Thyroid gland (tissue), 4 donors: Measurements from ENCODE around the gene SLCO4A1. TPM values are rescaled to one million over a fixed set of nuclear protein-coding genes. Genes with fewer than 3 reads are reported as not detected.

Experiments
- DNase-seq, 2 donors: peaks; one replicate each; pipeline ENCODE4 v3.0.0-alpha.2; 2019
- H3K27ac ChIP-seq, 3 donors: fragments of 200-600 bp; sonication (generic); 1 replicate in 2 of 3; 2 replicates in 1 of 3; pipeline ENCODE4 v1.5.1; 2016 to 2019; ENCODE audit warnings: mild to moderate bottlenecking in 1 of 3, moderate library complexity in 1 of 3
- H3K27me3 ChIP-seq: fragments of 200-600 bp; sonication (generic); one replicate; pipeline ENCODE4 v1.5.1; 2019
- H3K36me3 ChIP-seq, 2 donors: fragments of 200-600 bp; sonication (generic); one replicate each; pipeline ENCODE4 v1.5.1; 2016 to 2019
- H3K4me1 ChIP-seq, 2 donors: fragments of 200-600 bp; sonication (generic); one replicate each; pipeline ENCODE4 v1.5.1; 2017 to 2019
- H3K4me3 ChIP-seq, 3 donors: fragments of 200-600 bp; sonication (generic); replicated peaks in 1 of 3; 1 replicate in 2 of 3; 2 replicates in 1 of 3; pipeline ENCODE4 v1.5.1; 2016; ENCODE audit warnings: mild to moderate bottlenecking in 1 of 3
- H3K9me3 ChIP-seq: fragments of 200-600 bp; sonication (generic); one replicate; pipeline ENCODE4 v1.5.1; 2017
- POLR2A ChIP-seq, 2 donors: fragments of 450-650 bp; IDR thresholded peaks; one replicate each; pipeline ENCODE4 v1.6.1; 2017; ENCODE audit warnings: antibody characterized with exemption in 2 of 2, mild to moderate bottlenecking in 2 of 2, moderate library complexity in 1 of 2
- WGBS, 2 donors: methylation state at CpG; one replicate each; pipeline ENCODE4 v1.1.5; 2017; 5-methylcytosine and 5-hydroxymethylcytosine counted together
- intact Hi-C: fragments of 100-400 bp; cut with DNase I; formaldehyde crosslinking; loops from one replicate; pipeline ENCODE4 v1.15.1; 2023
- total RNA-seq, 4 donors: library from RNA; depleted of rRNA; stranded (reverse); fragments of >200 nt; gene quantifications; one replicate each; pipeline ENCODE4 v1.2.3, GENCODE V29; 2016
- TF ChIP-seq, protein P1 (sequence below), 6 experiments: fragments of 200-600 bp in 3 of 6; fragments of 450-650 bp in 3 of 6; sonication (generic) in 3 of 6; IDR thresholded peaks; one replicate each; pipeline ENCODE4 v1.5.1; 2016 to 2019; ENCODE audit warnings: antibody characterized with exemption in 6 of 6, mild to moderate bottlenecking in 2 of 6, inconsistent platforms in 1 of 6, moderate library complexity in 1 of 6

SLCO4A1 gene
- total RNA-seq, 4 donors from 2014 or later, result 5.3 to 18.3 (median 6.7) TPM

- no peak for DNase-seq
- Histone ChIP-seq H3K36me3 (no peaks in the 10 kb centered on the region), H3K4me3 (no peak overlapping the region), H3K4me1 (peaks cover 0 to 4% of the 10 kb centered on the region in 2 donors), H3K27ac (no peak overlapping the region), H3K9me3 (no peaks in the 10 kb centered on the region), H3K27me3 (peaks cover 17% of the 10 kb centered on the region)
- TF ChIP-seq, protein P1, sequence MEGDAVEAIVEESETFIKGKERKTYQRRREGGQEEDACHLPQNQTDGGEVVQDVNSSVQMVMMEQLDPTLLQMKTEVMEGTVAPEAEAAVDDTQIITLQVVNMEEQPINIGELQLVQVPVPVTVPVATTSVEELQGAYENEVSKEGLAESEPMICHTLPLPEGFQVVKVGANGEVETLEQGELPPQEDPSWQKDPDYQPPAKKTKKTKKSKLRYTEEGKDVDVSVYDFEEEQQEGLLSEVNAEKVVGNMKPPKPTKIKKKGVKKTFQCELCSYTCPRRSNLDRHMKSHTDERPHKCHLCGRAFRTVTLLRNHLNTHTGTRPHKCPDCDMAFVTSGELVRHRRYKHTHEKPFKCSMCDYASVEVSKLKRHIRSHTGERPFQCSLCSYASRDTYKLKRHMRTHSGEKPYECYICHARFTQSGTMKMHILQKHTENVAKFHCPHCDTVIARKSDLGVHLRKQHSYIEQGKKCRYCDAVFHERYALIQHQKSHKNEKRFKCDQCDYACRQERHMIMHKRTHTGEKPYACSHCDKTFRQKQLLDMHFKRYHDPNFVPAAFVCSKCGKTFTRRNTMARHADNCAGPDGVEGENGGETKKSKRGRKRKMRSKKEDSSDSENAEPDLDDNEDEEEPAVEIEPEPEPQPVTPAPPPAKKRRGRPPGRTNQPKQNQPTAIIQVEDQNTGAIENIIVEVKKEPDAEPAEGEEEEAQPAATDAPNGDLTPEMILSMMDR (IDR thresholded peaks at IDR 0.05), result no peak
- 79 to 81% methylated on average over 12 of the region's 12 CpGs for WGBS, 2 donors
- intact Hi-C loops, result no loop called here
These were observed 64.6 kb downstream of the SLCO4A1 start for GRCh38 chr20:62706857-62707256.

GRCh38 chr20:62707276-62707920 is 65.1 kb downstream of the SLCO4A1 start:
- Histone ChIP-seq H3K36me3 (no peaks in the 10 kb centered on the region), H3K27ac (no peak overlapping the region), H3K9me3 (no peaks in the 10 kb centered on the region), H3K27me3 (peaks cover 17% of the 10 kb centered on the region), H3K4me3 (no peak overlapping the region), H3K4me1 (peaks cover 0 to 4% of the 10 kb centered on the region in 2 donors)
- no peak for TF ChIP-seq POLR2A (IDR thresholded peaks at IDR 0.05)
- TF ChIP-seq, protein P1 (IDR thresholded peaks at IDR 0.05), result no peak
- no peak for DNase-seq
- intact Hi-C loops, result no loop called here
- WGBS, 2 donors, result 46 to 60% methylated on average over 12 to 13 of the region's 16 CpGs

DNA sequence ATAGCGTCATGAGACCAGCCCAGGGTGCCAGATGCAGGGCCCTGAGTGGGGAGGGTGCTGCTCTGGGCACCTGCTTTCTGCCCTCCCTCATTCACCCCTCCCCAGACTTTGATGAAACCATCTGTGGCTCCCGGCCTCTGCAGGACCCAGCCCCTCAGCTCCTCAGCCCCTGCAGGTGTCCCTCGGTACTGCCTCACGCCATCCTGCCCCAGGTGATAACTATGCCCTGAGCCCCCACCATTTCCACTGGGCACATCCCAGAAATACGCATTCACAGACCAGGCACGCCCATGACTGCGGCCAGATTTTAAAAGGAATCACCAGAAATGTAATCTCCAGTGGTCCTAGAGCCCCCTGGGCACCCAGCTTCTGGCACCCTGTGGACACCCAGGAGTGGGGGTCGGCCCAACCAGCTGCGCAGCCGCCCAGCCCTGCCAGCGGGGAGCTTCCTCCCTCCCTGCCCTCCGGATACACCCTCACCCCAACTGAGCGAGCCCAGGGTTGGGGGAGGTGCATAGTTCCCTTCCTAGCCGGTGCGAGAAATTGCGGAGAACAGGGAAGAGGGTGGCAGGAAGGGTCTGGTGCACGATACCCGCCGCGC is 65.7 kb downstream of the SLCO4A1 start:
- TF ChIP-seq, protein P1 (IDR thresholded peaks at IDR 0.05), result no peak
- TF ChIP-seq POLR2A (IDR thresholded peaks at IDR 0.05), result no peak
- WGBS, 2 donors, result 4 to 8% methylated on average over 14 to 19 of the region's 20 CpGs
- H3K27ac ChIP-seq, result no peak overlapping the region
- intact Hi-C loops, result no loop called here
- H3K36me3 ChIP-seq, result no peaks in the 10 kb centered on the region
- no peak overlapping the region for H3K4me3 ChIP-seq
- peaks cover 17% of the 10 kb centered on the region for H3K27me3 ChIP-seq
- H3K9me3 ChIP-seq, result no peaks in the 10 kb centered on the region
- peaks cover 0 to 4% of the 10 kb centered on the region in 2 donors for H3K4me1 ChIP-seq
- no peak for DNase-seq

GRCh38 chr20:62708591-62709536 is 66.6 kb downstream of the SLCO4A1 start, which contains the start of gene NTSR1:
NTSR1 (plus strand) TSS chr20:62708836; CDS start chr20:62709208, 372 bp downstream.
- Histone ChIP-seq H3K27me3 (peaks cover 17% of the 10 kb centered on the region), H3K4me1 (peaks cover 0 to 4% of the 10 kb centered on the region in 2 donors), H3K27ac (no peak within 1 kb of the TSS), H3K36me3 (no peaks in the 10 kb centered on the region), H3K4me3 (no peak within 1 kb of the TSS), H3K9me3 (no peaks in the 10 kb centered on the region)
- TF ChIP-seq, protein P1 (IDR thresholded peaks at IDR 0.05), result no peak
- no peak for TF ChIP-seq POLR2A (IDR thresholded peaks at IDR 0.05)
- DNase-seq, result no peak
- 47% methylated on average over 16 of the region's 124 CpGs; no CpG with 5 or more reads in 1 of the 2 donors for WGBS, 2 donors
- intact Hi-C loops, result no loop called here
